Limb (tissue), 2 donors: ENCODE data around the gene EIF4EBP2.

Experiments used
- DNase-seq, 2 donors: peaks; one replicate each; pipeline ENCODE4 v3.0.0-alpha.2; 2016; ENCODE audit errors: extremely low spot score in 2 of 2

The EIF4EBP2 gene

DNA sequence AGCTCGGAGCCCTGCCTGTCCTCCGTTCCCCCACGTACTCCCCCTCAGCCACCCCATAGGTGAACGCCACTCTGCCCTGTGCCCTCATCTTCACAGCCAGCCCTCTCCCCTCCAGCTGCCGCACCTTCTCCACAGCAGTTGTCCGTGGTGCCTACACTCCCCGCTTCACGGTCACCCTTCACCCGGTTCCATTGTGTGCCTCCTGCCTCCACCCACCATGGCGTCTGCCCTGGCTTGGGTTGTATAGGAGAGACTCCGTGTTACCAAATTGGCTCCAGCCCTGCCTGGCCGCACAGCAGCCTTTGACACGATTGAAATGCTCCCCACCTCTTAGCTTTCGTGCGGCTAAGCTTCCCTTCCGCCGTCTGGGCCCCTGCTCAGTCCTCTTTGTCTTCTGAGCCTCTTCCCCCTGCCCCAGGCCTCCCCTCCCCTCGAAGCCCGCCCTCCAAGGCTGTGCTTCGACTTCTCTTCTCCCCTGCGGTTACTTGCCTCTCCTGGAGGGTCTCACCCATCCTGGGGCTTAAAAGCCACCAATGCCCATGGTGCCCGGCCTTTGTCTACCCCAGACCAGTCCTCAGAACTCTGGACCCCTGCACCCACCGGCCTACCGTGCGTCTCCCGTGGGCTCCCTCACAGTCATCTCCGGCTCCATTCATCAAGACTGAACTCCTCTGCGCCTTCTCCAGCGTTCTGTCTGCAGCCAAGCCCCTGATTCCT is 56.0 kb downstream of the EIF4EBP2 start:
- DNase-seq = no peak

DNA sequence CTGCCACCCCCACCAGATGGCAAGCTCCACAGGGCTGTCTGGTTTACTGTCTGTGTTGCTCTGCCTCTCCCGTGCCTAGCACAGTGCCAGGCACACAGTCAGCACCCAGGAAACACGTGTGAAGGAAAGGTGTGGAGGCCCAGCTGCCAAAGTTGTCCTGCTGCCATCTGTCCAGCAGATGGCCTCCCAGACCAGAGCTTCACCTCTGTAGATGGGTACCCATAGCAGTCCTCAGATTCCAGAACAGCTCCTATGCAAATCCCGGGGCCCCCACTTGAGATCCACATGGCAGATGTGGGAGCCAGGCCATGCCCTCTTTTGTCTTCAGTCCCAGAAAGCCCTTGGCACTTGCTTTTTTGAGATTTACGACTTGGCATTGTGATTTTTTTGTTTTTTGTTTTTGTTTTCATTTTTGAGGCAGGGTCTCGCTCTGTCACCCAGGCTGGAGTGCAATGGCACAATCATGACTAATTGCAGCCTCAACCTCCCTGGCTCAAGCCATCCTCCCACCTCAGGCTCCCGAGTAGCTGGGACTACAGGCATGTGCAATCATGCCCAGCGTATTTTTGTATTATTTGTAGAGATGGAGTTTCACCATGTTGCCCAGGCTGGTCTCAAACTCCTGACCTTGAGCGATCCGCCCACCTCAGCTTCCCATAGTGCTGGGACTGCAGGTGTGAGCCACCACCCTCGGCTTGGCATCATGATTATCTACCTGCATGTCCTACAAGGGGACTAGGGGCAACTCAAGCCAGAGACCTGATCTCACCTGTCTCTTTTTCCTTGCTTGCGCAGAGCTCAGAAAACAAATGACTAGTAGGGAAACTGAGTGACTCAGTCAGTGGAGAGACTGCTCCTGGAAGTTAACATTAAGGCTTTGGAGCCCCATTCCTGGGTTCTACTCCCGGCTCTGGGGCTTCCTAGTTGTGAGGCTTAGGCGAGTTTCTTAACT is 57.7 kb downstream of the EIF4EBP2 start:
- peak; percentile 61 to 63 for DNase-seq

DNA sequence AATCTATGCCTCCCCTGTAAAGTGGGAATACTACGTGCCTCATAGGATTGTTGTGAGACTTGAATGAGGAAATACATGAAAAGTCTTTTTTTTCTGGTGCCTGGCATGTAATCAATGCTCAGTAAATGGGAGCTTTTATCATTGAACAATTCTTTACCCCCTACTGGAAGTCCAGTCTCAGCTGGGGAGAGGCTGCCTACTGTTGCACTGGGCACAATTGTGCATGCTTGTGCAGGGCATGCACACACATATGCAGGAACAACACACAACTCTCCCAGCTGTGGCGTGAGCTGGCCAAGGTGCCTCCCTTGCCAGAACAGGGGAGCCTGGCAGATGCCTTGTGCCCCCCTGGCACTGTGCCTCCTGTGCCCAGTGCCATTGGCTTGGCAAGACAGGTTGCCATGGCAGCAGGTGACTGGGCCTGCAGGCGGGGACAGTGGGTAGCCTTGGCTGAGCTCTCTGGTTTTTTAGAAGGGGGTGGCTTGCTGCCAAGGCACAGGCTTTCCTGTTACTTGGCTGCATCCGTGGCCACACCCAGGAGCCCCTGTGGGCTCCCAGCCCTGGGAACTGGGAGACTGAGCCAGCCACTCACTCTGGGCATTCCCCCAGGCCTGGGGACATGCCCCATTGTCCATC is 58.5 kb downstream of the EIF4EBP2 start:
- peak; percentile 49 to 73 for DNase-seq

DNA sequence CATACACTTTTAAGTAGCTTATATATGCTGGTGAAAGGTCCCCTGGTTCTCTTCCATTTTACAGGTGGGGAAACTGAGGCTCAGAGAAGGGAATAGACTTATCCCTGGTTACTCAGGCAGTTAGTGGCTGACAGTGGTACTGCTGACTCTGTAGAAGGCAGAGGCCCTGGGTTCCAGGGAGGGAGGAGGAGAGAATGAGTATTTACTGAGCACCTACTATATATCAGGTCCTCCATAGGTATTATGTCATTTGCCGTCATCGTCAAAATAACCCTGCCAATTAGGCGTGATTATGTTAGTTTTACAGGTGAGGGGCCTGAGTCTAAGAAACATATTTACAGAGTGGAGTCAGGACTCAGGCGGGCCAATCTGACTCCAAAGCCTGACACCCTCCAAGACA is 61.3 kb downstream of the EIF4EBP2 start:
- DNase-seq = no peak

GRCh38 chr10:70465832-70466231 is 61.9 kb downstream of the EIF4EBP2 start:
- no peak for DNase-seq

GRCh38 chr10:70466951-70467350 is 63.0 kb downstream of the EIF4EBP2 start:
- DNase-seq = no peak

DNA sequence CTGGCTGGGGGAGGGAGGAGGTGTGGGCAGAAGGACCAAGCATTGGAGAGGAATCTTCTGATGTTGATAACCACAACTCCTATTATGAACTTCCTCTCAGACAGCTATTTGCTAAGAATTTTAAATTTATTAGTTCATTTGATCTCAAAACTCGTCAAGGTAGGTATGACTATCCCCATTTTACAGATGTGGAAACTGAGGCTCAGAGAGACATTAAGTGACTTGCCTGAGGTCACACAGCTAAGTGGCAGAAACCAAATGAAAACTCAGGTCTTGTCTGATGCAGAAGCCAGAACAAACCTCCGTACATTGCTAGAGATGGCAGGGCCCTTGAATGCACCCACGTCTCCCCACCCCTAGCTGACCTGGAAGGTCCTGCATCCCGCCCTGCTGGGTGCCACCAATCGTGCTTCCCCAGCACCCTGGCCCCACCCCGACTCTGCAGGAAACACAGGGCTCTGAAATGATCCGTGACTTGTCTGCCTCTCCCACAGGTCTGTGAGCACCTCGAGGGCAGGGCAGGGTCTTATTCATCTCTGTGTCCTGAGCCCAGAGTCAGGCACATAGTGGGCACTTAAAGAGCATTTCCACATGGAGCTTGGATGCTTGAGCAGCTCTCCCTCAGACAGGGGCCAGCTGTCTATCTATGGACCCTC is 69.0 kb downstream of the EIF4EBP2 start:
- no peak for DNase-seq

GRCh38 chr10:70474780-70475179 is 70.8 kb downstream of the EIF4EBP2 start:
- peak in 1 of 2 donors; percentile 55 for DNase-seq

GRCh38 chr10:70475661-70476060 is 71.7 kb downstream of the EIF4EBP2 start:
- DNase-seq = no peak

DNA sequence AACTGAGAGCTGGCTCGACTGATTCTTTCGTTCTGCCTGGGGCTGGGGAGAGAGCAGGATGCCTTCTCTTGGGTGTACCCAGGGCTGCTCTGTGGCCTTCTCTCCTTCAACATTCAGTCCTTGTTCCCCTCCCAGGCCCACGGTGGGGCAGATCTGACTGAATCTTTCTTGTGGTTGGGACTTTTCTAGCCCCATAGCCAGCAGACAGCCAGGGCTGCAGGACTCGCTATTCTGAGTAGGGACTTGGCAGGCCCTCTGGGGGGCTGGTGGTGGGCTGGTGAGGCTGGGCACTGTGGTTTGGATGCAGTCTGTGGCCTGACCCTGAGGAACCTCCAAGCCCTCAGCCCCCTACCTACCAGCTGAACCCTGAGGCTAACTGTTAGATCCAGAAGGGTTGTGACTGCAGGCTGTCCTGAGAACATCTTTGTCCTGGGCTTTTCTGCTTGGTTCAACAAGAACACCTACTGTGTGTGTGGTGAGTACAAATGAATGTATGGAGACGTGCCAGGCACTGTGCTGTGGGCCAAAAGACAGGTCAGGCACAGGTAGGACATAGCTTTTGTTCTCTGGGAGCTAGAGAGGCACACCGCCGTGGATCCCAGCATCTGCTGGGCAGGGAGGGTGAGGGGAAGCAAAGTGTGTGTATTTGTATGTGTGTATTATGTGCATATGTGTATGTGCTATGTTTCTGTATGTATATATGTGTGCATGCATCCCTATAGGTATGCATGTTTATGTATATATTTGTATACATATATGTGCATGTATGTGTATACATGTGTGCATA is 72.5 kb downstream of the EIF4EBP2 start:
- peak in 1 of 2 donors; percentile 21 for DNase-seq

- DNase-seq = peak in 1 of 2 donors; percentile 62
These were observed 73.8 kb downstream of the EIF4EBP2 start for GRCh38 chr10:70477661-70478162.
